OCI-M1 (cell line): ENCODE results near the gene NCS1.

Experiments used
- DNase-seq: peaks from one replicate; lab custom pipeline; 2025; lab: John Stamatoyannopoulos, UW

NCS1 gene

GRCh38 chr9:130214776-130215340, 42.7 kb downstream of the NCS1 start:
- DNase-seq = no peak

- DNase-seq = peak; percentile 42
These were observed 43.3 kb downstream of the NCS1 start for GRCh38 chr9:130215341-130216119.

- DNase-seq = no peak
These were observed 45.6 kb downstream of the NCS1 start for GRCh38 chr9:130217838-130218237.

GRCh38 chr9:130219661-130220096, 47.5 kb downstream of the NCS1 start:
- no peak for DNase-seq

GRCh38 chr9:130220352-130220751, 48.1 kb downstream of the NCS1 start:
- DNase-seq = no peak

GRCh38 chr9:130222833-130223232, 50.6 kb downstream of the NCS1 start:
- no peak for DNase-seq

GRCh38 chr9:130225071-130225470, 52.9 kb downstream of the NCS1 start:
- DNase-seq = no peak

- DNase-seq = no peak
These were observed 53.4 kb downstream of the NCS1 start for GRCh38 chr9:130225586-130225985.

- DNase-seq = no peak
These were observed 53.9 kb downstream of the NCS1 start for GRCh38 chr9:130226112-130226511.

- no peak for DNase-seq
These were observed 55.6 kb downstream of the NCS1 start for GRCh38 chr9:130227833-130228232.

GRCh38 chr9:130229759-130230158, 57.6 kb downstream of the NCS1 start:
- DNase-seq = no peak

- DNase-seq = no peak
These were observed 58.4 kb downstream of the NCS1 start for GRCh38 chr9:130230631-130231030.

- no peak for DNase-seq
These were observed 60.8 kb downstream of the NCS1 start for GRCh38 chr9:130232899-130233586.

GRCh38 chr9:130233587-130233945, 61.4 kb downstream of the NCS1 start:
- no peak for DNase-seq

GRCh38 chr9:130234340-130235260, 62.4 kb downstream of the NCS1 start:
- no peak for DNase-seq

GRCh38 chr9:130235558-130236435, 63.6 kb downstream of the NCS1 start:
- DNase-seq = peak; percentile 74

- DNase-seq = no peak
These were observed 64.3 kb downstream of the NCS1 start for GRCh38 chr9:130236436-130236985.

- no peak for DNase-seq
These were observed 64.9 kb downstream of the NCS1 start for GRCh38 chr9:130237076-130237475.

GRCh38 chr9:130237763-130238524, 65.7 kb downstream of the NCS1 start:
- DNase-seq = no peak

GRCh38 chr9:130239363-130239695, 67.1 kb downstream of the NCS1 start:
- DNase-seq = no peak
